ENCODE measurements around the gene CALML5.

- TF ChIP-seq EZH2 (IDR thresholded peaks at IDR 0.05) (no peak), POLR2AphosphoS5 (IDR thresholded peaks at IDR 0.05; ENCODE audit: borderline replicate concordance, low read depth, low read length) (no peak)
Observed at GRCh38 chr10:5460468-5461202, 38.7 kb downstream of the CALML5 start.

Data from SK-N-MC (cell line).